ENCODE data around the gene METTL27.

Gene METTL27

DNA sequence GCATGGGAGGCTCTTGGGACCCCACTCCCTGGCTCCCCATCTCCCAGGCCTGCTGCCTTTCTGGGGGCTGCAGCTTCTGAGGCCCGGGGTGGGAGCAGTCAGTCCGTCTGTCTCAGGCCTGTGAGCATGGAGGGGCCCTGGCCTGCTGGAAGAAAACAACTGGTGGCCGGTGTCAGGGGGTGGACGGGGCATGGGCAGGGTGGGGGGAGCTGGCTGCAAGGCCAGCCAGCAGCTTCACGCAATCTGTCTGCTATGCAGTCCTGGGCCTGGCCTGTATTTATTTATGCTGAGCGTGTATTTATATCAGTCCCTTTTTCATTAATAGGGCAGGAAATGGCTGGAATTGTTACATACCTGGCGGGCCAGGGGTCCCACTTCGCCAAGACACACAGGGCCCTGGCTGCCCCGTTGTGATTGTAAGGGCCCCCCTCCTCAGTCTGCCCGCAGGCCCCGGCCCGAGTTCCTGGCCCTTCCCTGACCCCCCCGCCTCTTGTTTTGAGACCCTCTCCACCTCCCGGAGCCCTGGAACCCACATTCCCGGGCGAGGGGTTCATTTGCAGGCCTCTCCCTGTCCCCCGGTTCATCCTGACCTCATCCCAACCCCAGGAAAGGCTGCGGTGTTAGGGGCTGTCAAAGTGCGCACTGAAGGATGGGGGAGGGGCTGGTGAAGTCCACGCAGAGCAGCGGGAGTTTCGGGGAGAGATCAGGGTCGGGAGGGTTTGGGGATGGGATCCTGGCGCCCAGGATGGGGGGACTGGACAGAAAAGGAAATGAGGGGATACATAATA lies 26.9 kb upstream of the METTL27 start:
- no peak for DNase-seq

DNA sequence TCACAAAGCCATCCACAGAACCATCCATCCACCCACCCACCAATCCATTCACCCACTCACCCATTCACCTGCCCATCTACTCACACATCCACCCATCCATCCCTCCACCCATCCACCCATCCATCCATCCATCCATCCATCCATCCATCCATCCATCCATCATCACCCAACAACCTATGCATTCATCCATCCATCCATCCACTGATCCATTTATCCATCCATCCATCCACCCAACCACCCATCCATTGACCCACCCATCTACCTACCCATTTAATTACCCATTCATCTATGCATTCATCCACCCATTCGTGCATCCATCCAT lies 24.1 kb upstream of the METTL27 start:
- no peak for DNase-seq

DNA sequence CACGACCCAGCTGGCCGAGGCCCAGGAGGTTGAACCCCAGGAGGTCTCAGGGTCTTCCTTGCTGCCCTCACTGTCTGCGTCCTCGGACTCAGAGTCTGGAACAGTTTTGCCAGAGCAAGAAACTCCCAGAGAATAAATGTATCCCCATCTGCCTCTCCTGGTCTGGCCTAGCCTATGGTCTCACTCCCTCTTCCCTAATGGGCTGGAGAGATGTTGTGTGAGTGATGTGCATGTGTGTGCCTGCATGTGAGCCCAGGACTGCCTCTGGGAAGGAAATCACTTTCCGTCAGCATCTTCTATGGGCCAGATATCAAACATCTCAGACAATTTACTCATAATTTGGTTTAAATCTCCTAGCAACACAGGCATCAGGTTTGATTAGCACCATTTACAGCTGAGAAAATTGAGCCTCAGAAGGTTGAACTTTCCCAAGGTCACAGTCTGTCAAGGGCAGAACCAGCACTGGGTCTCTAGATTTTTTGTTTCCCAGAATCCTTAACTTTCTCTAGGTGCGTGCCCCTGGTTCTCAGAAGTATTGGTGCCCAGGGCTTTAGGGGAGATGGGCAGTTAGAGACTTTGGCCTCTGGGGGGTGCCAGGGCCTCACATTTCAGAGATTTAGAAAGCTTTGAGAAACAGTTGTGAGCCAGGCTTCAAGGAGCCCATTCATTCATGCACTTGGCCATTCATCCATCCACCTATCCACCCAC lies 23.6 kb upstream of the METTL27 start:
- peak in 1 of 2 donors; percentile 24 for DNase-seq

DNA sequence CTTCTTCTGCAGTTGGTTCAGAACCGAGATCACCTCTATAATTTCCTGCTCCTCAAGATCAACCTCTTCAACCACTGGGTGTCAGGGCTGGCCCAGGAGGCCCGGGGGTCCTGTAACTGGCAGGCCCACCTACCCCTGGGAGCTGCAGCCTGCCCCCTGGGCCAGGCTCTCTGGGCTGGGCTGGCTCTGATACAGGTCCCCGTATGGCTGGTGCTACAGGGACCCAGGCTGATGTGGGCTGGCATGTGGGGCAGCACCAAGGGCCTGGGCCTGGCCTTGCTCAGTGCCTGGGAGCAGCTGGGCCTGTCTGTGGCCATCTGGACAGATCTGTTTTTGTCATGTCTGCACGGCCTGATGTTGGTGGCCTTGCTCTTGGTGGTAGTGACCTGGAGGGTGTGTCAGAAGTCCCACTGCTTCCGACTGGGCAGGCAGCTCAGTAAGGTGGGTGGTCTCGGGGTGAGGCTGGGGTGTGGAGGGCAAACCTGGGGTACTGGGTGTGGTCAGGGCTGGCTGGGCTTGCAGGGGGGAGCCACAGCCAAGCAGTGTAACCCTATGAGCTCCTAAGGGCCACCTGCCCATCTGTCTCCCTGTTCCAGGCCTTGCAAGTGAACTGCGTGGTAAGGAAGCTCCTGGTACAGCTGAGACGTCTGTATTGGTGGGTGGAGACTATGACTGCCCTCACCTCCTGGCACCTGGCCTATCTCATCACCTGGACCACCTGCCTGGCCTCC lies 22.8 kb upstream of the METTL27 start:
- no peak for DNase-seq

DNA sequence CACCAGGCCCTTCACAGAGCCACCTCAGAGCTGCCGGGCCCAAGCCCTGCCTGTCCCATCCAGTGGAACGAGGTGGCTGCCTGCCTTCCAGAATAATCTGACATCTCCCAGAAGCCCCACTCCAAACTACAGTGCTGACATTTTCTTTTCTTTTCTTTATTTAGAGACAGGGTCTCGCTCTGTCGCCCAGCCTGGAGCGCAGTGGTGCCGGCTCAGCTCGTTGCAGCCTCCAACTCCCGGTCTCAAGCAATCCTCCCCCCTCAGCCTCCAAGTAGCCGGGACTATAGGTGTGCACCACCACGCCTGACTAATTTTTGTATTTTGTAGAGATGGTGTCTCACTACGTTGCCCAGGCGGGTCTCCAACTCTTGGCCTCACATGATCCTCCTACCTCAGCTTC lies 19.0 kb upstream of the METTL27 start:
- no peak for DNase-seq

DNA sequence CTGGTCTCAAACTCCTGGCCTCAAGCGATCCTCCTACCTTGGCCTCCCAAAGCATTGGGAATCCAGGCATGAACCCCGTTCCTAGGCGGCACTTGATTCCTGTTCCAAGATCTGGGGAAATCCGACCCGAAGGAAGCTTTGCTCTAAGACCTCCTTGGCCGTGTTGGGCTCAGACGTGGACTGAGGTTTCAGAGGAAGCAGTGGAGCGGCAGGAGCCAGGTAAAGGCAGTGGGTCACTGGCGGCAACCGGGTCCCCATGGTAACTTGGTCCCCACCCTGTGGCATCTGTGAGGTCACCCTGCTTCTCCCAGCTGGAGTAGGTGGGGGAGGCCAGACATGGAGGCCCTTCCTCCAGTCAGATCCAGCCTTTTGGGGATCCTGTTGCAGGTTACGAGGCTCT lies 18.5 kb upstream of the METTL27 start, which contains the start of gene TMEM270:
Gene TMEM270 (plus strand): TSS at position 301 of the 400 bp plus-strand sequence. CDS start 36 bp downstream, at position 337.
- DNase-seq, result no peak

DNA sequence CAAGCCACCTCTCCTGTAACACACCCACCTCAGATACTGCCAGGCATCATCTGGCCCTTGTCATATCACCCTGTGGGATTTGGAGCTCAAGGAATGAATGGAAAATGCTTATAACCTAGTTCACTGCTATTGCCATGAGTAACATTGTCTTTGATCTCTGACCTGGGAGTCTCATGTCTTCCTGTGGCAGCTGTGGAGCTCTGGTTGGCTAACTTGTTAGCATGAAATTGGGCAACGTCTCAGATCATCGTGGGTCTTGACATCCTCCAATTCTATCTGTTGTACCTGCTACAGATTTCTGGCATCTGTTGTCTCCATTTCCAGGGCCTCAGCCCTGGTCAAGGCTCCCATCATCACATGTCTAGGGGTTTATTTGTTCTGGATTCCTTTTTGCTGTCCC lies 16.5 kb upstream of the METTL27 start:
- no peak for DNase-seq

DNA sequence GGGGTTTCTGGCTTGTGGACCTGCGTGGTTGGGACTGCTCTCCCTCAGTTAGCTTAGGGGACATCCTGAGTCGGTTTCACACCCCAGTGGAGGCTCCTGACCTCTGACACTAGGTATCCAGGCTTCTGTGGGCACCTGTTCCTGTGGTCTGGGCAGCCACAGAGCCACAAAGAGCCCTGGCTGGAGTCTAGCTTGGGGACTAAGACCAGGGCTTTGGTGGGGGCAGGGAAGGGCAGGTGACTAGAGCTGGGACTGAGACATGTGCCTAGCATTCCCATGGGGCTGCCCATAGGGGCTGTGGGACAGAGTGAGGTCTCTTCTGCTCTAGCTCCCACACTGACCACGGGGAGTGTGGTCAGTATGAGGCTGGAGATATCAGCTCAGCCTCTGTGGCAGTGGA lies 14.6 kb upstream of the METTL27 start:
- no peak for DNase-seq

DNA sequence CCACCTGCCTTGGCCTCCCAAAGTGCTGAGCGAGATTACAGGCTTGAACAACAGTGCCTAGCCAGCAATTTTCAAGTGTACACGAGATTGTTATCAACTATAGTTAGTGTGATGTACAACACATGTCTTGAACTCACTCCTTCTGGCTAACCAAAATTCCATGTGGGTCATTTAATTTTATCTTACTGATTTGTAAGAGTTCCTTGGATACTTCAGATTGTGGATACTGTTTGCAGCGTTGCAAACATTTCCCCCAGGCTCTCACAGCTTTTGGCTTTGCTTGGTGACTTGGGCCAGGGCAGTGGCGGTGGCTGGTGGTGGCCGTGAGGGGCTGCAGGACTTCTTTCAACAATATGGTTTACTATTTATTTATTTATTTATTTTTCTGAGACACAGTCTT lies 10.2 kb upstream of the METTL27 start:
- DNase-seq, result no peak

DNA sequence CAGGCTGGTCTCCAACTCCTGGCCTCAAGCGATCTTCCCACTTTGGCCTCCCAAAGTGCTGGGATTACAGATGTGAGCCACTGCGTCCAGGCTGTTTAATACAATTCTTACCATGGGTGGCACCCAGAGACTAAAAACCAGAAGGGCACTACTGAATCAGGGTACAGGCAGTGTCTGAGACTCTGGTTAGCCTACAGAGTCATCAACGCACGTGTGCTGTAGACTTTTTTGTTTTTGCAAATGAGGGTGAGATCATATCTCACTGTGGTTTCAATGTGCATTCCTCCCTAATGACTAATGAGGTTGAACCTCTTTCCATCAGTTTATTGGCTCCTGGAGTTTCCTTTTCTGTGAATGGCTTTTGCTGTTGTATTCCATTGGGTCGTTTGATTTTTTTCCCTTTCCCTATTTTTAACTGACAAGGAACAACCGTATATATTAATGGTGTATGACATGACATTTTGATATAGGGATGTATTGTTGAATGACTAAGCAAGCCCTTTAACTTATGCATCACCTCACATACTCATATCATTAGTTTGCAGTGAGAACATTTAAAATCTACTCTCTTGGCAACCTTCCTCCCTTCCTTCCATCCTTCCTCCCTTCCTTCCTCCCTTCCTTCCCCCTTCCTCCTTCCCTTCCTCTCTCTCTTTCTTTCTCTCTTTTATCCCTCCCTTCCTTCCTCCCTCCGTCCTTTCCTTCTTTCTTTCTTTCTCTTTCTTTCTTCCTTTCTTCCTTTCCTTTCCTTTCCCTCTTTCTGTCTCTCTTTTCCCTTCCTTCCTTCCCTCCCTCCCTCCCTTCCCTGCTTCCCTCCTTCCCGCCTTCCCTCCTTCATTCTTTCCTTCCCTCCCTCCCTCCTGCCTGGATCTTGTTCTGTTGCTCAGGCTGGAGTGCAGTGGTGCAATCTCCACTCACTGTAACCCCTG lies 9.4 kb upstream of the METTL27 start:
- no peak for DNase-seq

DNA sequence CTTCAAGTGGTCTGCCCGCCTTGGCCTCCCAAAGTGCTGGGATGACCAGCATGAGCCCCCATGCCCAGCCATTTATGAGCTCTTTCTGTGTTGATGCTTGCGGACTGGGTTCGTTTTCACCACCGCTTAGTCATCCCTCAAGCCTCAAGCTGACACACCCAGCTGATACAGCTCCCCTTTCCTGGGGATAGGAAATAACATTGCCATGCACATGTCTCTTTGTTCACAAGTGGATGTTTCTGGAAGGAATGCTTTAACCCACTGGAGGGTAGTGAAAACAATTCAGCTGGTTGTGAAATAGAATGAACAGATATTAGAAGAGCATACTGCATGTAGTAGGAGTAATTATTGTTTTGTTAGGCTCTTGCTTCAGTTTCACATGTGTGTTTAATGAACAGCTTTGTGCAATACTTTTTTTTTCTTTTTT lies 8.5 kb upstream of the METTL27 start:
- DNase-seq, result no peak

DNA sequence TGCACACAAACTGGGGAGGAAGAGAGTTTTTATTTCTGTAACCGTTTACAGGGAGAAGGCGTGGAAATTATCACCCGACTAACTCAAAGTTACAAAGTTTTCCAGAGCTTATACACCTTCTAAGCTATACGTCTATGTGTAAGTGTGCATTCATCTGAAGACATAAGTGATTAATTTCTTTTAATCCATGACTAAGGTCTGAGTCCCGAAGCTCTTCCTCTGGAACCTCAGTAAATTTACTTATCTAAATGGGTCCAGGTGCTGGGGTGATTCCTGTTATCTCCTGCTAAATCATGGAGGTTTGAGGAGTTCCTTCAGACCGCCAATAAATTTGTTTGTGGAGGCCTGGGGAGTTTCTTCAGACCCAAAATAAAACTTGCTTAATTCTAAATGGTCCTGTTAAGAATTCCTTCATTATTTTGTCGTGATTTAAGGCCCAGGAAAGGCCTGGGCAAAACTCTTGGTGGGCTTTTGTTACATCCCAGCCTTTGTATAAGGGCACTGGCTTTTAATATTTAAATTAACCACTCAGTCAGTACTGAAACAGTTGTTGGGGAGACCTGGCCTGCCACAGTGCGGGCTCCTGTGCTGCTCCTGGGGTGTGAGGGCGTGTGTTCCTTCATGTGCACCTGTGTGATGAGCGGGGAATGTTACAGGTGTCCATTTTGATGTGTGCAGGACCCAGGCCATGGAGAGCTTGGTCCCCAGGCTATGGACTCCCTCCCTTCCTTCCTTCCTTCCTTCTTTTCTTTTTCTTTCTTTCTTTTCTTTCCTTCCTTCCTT lies 5.8 kb upstream of the METTL27 start:
- DNase-seq, result no peak

DNA sequence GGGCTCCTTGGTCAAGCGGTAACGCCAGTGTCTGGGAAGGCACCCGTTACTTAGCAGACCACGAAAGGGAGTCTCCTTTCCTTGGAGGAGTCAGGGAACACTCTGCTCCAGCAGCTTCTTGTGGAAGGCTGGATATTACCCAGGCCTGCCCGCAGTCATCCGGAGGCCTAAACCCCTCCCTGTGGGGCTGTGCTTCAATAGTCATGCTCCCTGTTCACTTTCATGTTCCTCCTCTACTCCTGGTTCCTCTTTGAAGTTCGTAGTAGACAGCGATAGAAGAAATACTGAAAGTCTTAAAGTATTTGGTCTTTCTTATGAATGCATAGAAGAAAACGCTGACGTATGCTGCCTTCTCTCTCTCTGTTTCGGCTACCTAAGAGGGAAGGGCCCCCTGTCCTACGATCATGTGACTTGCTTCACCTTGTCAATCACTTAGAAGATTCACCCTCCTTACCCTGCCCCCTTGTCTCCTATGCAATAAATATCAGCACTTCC lies 3.4 kb upstream of the METTL27 start:
- peak in 1 of 2 donors; percentile 6 for DNase-seq

DNA sequence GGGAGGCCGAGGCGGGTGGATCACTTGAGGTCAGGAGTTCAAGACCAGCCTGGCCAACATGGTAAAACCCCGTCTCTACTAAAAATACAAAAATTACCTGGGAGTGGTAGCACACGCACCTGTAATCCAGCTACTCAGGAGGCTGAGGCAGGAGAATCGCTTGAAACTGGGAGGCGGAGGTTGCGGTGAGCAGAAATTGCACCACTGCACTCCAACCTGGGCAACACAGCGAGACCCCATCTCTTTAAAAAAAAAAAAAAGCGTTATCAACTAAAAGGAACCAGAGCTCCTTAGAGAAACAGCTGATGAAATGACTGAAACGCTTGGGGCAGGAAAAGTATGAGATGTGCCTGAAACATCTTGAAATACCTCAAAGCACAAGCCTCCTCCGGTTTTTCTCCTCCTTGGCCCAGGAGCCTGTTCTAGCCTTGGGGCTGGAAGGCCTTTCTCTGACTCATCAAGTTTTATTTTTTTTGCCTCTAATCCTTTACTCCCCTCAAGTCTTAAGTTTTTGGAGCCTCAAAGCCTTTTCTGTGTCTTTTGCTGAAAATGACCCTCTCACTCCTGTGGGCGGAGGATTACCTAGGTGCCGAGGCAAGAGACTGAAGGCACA lies 2.6 kb upstream of the METTL27 start:
- no peak for DNase-seq

DNA sequence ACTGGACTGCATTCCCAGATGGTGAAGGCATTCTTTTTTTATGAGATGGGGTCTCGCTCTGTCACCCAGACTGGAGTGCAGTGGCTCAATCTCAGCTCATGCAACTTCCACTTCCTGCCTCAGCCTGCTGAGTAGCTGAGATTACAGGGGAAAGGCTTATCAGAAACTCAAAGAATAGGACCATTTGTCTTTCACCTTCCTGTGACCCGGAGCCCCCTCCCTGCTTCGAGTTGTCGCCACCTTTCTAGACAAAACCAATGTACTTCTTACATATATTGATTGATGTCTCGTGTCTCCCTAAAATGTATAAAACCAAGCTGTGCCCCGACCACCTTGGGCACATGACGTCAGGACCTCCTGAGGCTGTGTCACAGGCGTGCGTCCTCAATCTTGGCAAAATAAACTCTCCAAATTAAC lies 1.8 kb upstream of the METTL27 start:
- no peak for DNase-seq

DNA sequence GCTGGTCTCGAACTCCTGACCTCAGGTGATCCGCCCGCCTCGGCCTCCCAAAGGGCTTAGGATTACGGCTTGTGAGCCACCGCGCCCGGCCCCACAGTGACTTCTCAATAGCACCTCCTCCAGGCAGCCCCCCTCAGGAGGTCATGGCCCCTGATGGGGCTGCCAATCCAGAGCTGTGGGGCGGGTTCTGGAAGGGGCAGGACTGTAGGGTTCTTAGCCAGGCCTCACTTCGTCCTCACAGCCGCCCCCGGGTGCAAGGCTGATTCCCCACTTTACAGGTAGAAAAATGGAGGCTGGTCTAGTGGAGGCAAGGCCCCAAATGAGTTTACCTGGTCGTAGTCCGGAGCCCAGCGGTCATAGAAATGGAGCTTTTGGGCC lies 638 bp downstream of the METTL27 start:
- DNase-seq, result no peak

DNA sequence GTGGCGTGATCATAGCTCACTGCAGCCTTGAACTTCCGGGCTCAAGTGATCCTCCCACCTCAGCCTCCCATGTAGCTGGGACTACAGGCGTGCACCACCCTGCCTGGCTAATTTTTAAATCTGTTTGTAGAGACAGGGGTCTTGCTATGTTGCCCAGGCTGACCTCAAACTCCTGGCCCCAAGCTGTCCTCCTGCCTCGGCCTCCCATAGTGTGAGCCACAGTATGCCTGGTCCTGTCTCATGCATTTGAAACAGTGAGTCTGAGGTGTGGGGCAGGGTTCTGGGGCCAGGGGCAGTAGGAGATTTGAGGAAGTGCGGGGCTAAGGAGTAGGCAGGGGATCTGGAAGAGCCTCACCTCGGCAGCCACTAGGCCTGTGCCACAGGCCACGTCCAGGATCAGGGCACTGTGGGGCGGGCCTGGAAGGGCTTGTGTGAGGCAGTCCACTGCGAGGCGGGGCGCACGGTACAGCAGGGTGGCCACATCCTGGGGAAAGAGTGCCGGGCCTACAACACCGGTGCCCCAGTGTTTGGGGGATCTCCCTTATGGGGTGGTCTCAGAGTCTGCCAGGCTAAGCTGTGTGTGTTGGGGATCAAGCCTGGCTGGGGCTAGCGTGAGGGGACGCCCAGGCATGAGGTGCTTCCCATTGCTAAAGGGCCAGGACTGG lies 1.5 kb downstream of the METTL27 start:
- no peak for DNase-seq

DNA sequence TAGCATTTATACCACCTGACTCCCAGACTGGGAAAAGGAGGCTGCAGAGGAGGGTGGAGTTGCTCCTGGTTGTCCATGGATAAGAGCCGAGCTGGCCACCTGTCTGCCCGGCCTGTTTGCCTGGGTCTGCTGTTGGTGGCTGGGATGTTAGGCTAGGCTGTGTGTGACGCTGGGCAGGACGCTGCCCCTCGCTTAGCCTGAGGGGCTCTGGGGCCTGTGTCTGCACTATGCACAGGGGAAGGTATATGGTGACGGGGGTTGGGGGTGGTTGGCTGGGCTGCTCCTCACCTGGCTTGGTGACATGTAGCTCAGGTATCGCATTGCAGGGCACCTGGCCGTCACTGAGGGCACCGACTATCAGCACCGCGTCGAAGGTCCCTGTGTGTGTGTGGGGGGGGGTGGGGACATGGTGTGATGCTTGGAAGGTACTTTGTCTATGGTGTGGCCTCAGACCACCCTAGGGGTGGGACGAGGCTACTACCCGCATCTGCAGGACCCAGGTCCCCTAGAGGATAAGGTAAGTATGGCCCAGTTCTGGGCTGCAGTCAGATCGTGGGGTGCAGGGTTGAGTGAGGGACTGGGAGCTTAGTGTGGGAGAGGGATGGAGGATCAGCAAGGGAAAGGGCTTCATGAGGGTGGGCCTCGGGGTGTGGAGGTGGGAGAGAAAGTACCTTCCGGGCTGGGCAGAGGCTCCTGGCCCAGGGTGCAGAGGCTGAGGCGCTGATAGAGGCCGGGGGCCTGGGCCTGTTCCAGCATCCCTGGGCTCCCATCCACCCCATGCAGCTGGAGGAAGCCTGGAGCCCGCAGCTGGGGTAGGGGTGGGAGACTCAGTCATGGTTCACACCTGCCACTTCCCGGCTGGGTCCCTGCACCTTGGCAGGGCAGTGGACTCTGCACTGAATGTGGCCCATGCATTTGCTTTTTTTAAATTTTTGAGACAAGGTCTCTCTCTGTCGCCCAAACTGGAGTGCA lies 2.3 kb downstream of the METTL27 start:
- DNase-seq, result no peak

DNA sequence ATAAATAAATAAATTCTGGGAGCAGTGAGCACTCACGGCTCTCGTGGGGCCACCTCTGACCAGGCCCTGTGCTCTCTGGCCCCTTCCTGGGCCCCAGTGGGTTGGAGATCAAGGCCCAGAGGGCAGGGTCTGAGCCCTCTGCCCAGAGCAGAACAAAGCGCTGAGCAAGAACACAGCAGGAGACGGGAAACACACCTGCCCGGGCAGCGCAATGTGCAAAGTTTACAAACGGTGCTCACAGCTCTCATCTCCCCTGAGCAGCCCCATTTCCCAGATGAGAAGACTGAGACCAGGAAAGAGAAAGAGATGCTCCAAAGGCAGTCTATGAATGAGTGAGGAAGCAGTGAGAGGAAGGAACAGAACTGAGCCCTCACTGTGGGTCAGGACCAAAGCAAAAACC lies 3.0 kb downstream of the METTL27 start:
- DNase-seq, result no peak
